Activated naive CD4-positive, alpha-beta T cell (primary cell): Measurements from ENCODE around the gene PRDM15.

Experiments
- DNase-seq, 4 experiments: peaks; one replicate each; lab custom pipeline; 2025; lab: John Stamatoyannopoulos, UW

PRDM15 gene

GRCh38 chr21:41763398-41763931 is 115.7 kb downstream of the PRDM15 start:
- DNase-seq = no peak

GRCh38 chr21:41762753-41763152 is 116.4 kb downstream of the PRDM15 start:
- no peak for DNase-seq

GRCh38 chr21:41761934-41762635 is 117.1 kb downstream of the PRDM15 start:
- no peak for DNase-seq

DNA sequence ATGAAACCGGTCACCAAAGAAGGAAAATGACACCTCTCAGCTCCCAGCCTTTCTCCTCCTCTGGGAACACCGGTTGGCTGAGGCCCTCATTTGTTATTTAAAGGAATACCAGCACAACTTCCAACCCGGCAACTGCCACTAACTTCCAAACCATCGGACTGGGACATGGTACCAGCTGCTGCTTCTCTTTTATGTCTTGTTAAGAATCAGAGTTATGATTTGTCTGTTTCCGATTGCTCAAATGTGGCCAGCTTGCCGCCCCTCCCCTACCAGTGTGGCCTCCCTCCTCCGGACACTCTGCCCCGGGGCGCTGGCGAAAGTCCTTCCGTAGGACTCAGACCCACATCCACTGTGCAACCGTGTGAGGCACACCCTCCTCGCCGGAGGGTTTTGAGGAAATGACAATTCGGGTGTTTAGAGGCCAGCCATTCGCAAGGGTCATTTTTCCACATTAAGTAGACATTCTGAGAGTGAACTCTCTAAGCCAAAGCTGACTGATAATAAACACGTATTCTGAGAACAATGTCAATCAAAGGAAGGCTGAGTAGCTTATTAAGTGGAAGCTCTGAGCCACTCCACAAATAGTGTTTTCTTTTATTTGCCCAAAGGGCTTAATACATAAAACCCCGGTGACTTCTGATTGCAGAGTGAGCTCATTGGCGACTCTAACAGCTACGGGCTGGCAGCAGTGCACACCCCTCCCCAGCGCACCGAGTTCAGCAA is 117.8 kb downstream of the PRDM15 start:
- DNase-seq = no peak

DNA sequence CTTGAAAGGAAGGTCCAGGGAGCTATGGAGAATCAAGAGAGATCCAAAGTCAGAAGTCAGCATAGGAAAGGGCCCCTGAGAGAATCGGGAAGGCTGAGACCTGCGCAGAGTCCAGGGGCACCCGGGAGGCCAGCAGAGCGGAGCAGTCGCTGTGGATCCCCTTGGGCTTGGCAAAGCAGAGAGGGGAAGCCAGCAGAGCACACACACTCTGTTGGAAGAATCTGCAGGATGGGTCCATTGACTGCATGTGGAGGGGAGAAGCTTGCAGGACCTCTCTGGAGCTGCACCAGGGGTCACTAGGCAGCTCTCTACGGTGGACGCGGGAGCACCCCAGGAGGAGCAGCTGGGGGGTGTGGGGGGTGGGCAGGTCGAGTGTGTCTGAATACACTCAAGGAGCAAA is 118.7 kb downstream of the PRDM15 start:
- DNase-seq = no peak

DNA sequence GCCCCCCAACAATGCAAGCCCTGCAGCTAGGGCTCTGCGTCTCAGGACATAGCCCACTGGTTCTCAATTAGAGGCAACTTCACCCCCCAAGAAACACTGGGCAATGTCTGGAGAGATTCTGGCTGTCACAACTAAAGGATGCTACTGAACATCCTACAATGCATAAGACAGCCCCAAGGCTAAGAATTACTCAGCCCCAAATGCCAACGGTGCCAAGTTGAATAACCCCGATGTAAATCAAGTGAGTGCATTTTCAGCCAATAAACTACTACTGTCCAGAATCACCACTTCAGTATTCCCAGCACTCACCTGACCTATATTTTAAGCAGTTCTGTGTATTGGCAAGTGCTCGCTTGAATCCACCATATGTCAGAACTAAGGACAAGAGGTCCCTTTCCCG is 119.2 kb downstream of the PRDM15 start:
- no peak for DNase-seq

DNA sequence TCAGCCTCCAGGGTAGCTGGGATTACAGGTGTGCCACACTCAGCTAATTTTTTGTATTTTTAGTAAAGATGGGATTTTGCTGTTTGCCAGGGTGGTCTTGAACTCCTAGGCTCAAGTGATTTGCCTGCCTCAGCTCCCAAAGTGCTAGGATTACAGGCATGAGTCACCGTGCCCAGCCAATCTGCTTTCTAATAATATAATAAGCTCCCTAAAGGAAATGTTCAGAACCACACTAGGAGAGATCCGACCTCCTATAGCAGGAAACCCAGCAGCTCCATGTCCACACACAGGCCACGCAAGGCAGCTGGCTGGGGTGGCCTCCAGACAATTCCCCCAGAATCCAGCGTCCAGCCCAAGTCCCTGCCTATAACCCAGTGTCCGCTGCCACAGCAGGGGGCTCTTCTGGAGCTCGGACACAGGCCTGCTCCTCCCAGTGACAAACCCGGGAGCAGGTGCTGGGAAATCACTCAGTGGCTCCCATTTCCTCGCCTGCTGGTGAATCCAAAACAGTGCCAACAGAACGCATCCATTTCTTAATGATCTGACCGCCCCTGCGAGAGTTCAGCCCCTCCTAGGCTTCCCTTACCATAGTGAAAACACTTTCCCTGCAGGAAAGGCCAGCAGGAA is 119.8 kb downstream of the PRDM15 start:
- no peak for DNase-seq

GRCh38 chr21:41758550-41758949 is 120.6 kb downstream of the PRDM15 start:
- DNase-seq = no peak

DNA sequence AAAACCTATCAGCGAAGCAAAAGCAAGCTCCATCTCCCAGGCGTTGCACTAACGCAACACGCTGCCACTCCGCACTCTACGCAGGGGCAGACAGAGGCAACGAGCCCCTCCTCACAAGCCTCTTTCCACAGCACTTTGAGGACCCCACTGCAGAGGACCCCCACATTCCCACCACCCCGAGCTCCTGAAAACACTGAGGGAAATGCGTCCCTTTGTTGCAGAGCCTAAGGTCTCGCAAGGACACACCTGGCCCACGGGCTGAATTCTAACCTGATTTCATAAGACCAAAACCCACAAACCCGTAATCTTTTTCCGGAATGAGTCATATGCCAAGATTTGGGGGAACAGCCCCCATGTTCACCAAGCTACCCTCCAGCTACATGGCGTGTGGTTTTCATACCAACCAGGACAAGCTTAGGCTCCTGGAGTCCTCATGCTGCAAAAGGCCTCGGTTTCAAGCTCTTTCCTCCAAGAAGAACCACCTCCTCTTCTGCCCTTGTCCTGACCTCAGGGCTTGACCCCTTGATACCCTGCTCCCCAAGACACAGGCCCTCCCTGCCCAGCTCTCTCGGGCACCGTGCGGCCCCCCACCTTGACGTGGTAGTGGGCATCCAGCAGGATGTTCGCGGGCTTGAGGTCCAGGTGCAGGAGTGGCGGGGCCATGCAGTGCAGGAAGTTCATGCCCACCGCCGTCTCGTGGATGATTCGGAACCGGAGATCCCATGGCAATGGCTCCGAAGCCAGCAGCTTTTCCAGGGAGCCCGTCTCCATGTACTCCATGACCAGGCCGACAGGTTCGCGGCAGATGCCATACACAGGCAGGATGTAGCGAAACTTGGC is 123.0 kb downstream of the PRDM15 start:
- DNase-seq = no peak

GRCh38 chr21:41755258-41755933 is 123.7 kb downstream of the PRDM15 start:
- DNase-seq = no peak

DNA sequence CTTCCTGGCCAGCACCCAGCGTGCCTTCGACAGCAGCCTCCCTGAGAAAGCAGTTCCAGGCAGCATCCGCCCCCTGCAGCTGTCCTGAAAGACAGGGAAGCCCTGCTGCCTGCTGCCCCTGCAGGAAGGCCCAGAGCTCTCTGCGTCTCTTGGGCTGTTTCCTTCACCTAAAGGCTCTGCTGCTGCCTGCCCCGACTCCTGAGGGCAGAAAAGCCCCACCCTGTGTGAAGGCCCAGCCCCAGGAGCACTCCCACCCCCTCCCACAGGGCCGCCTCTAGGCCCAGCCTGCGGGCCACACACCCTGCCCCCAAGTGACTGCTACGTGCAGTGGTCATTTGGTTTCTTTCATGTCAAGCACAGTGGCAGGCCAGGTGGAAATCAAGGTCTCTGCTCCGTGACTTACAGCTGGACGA is 124.7 kb downstream of the PRDM15 start:
- DNase-seq = no peak

DNA sequence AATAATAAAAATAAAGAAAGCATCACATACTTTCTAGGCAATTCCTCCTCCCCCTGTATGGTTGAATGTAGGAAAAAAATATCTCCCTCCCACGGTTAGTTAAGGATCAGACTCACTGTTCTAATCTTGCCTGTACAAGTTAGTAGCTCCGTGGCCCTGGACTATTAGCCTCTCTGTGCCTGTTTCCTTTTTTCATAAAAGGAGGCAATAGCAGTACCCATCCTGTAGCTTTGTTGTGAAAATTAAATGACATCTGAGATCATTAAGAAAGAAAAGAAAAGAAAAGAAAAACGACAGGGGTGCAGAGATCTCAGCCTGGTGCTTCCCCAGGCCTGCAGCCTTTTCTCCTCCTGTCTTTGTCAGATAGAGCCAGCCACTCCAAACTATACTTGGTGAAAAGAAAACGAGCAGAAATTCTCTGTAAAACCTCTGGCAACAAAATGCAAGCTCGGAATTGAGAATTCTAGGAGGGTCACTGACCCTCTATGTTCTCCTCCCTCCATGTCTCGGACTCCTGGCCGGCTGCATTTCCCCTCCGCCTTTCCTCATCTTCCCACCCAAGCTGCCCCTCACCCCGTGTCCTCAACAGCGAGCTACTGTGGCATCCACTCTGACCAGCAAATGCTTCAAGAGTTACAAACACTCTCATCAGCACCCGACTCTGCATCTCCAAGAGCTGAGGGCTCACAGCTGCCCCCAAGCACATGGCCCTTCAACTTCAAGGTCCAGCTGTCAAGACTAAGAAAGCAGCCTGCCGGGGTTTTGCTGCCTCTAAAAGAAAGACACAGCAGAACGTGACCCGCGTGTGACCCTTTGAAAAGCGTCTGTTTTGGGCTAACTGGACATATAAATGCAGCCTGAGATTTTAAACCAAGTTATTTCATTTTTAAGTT is 125.9 kb downstream of the PRDM15 start:
- no peak for DNase-seq

DNA sequence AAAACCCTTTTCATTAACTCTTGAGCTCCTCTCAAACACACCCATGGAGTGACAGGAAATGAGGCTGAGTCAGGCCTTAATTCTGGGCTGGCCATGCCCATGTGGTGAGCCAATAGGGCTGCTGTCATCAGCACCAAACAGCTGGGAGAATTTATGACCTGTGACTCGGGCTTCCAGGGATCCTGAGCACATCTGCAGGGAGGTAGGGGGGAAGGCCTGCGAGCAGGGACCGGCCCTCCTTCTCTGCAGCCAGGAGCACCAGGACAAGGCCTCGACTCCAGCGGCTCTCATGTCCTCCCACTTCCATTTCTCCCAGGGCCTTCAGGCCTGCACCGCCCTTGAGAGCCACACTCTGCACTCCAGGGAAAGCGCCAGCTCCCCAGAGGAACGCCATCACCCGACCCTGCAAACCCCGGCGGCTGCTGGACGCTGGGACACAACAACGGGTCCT is 126.9 kb downstream of the PRDM15 start:
- DNase-seq = no peak

- DNase-seq = no peak
Measured at GRCh38 chr21:41751611-41752011, 127.5 kb downstream of the PRDM15 start.

DNA sequence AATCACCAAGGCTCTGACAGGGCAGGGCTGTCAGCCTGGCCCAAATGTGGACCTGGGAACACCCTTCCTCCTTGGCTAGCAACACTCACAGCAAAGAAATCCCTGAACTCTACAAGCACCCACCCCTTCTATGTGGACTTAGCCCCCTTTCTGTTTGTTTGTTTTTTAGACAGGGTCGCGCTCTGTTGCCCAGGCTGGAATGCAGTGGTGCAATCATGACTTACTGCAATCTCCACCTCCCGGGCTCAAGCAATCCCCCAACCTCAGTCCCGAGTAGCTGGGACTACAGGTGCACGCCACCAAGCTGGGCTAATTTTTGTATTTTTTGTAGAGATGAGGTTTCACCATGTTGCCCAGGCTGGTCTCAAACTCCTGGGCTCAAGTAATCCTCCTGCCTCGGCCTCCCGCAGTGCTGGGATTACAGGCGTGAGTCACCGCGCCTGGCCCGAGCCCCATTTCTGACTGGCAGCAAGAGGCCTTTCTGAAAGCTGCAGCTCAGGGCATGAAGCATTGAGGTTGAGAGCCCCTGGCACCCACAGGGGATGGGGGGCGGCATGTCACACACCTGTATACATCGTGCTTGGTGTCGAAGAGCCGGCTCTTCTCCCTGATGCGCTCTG is 128.5 kb downstream of the PRDM15 start:
- DNase-seq = no peak

DNA sequence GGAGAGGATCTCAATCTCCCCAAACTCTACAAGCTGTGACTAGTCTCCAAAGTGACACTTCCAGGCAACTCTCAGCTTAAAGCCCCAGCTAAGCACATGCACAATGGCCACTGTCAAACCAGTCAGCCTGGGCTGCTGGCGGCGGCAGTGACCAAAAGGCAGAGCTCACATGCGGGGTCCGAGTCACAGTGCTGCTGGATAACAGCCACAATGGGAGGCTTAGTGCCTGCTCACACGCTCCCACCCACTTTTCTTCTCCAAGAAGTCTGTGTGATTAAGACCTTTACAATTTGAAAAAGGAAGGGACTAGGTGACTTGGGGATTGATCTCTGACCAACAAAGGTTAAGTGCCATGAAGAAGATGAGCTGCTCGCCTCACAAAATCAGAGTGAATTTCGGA is 129.1 kb downstream of the PRDM15 start:
- DNase-seq = no peak

GRCh38 chr21:41749286-41749685 is 129.9 kb downstream of the PRDM15 start:
- no peak for DNase-seq
